AG04449 (cell line): Measurements from ENCODE around the gene FRAT2.
"Not testable (repeated sequence)": the region's sequence is repeated elsewhere in the genome, so short reads cannot be mapped to it uniquely, and the experiment has no call there.

Experiments used
- CTCF ChIA-PET: fragments of 350-600 bp; formaldehyde crosslinking; extraction: SDS; loops from one replicate; lab custom pipeline; 2021; ENCODE audit warnings: antibody characterized with exemption; lab: Yijun Ruan, JAX
- POLR2A ChIA-PET: fragments of 400-600, 350-600 bp; formaldehyde crosslinking; extraction: SDS; loops from one replicate; lab custom pipeline; 2020; ENCODE audit warnings: antibody characterized with exemption, inconsistent platforms; lab: Yijun Ruan, JAX
- DNase-seq: peaks from one replicate; pipeline ENCODE4 v3.0.0-alpha.2; 2010; ENCODE audit warnings: low read depth, low spot score
- H3K4me3 ChIP-seq: 2 replicates; pipeline ENCODE4 v1.5.1; 2011; ENCODE audit warnings: low read depth, mild to moderate bottlenecking, control low read depth, low read length
- TF ChIP-seq, protein P1 (sequence below): IDR thresholded peaks from one replicate; pipeline ENCODE4 v1.5.1; 2011; ENCODE audit warnings: mild to moderate bottlenecking, moderate library complexity, low read length, control low read depth, inconsistent platforms; ENCODE audit not compliant: insufficient read depth; ENCODE audit errors: missing control alignments

FRAT2 gene

DNA sequence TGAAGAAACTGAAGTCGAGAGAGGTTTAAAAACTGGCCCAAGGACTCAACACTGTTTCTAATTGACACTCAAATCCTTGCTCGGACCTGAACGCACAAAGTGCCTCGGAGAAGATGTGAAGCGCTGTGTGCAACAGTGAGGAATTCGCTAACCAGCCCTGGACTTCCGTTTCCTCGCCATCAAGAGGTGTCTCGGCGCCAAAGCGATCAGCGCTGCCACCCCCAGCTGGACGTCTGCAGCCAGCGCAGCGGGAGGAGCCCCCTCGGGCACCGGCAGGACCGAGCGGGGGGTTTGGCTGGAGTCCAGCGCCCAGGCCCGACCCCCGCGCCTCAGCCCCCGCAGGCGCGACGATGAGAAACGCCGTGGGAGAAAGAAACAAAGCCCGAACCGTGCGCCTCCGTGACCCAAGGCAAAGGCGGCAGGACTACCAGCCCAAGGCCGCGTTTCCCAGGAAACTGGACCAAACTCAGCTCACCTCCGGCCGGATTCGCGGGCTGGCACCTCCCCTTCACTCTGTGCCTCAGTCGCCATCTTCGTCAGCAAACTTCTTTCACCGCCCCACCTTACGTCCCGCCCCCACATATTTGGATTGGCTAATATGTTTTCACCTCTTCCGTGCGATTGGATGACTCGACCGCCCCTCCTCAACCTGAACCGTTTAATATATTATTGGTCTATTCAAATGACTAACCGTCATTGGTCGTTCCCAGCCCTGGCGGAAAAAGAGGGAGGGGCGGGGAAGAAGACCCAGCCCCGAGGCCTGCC is 42.2 kb downstream of the FRAT2 start, which contains the start of gene ARHGAP19:
Gene ARHGAP19 (minus strand): TSS at position 541 of the 765 bp plus-strand sequence. CDS start 10 bp downstream, at position 531.
- ChIA-PET CTCF (interaction anchor here (0.6 to 1.9 kb wide), 8 partner anchors 10 to 267 kb away, joined by 3 to 9 read pairs (median 3); no protein-coding TSS in a partner anchor), POLR2A (interaction anchor here (0.5 to 1.1 kb wide), 3 partner anchors 14 to 1687 kb away, joined by 3 read pairs; no protein-coding TSS in a partner anchor)
- TF ChIP-seq, protein P1, sequence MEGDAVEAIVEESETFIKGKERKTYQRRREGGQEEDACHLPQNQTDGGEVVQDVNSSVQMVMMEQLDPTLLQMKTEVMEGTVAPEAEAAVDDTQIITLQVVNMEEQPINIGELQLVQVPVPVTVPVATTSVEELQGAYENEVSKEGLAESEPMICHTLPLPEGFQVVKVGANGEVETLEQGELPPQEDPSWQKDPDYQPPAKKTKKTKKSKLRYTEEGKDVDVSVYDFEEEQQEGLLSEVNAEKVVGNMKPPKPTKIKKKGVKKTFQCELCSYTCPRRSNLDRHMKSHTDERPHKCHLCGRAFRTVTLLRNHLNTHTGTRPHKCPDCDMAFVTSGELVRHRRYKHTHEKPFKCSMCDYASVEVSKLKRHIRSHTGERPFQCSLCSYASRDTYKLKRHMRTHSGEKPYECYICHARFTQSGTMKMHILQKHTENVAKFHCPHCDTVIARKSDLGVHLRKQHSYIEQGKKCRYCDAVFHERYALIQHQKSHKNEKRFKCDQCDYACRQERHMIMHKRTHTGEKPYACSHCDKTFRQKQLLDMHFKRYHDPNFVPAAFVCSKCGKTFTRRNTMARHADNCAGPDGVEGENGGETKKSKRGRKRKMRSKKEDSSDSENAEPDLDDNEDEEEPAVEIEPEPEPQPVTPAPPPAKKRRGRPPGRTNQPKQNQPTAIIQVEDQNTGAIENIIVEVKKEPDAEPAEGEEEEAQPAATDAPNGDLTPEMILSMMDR = peak; percentile 36
- peak within 1 kb of the TSS; percentile 86 for H3K4me3 ChIP-seq
- DNase-seq = peak; percentile 82

GRCh38 chr10:97291357-97292096 is 43.0 kb downstream of the FRAT2 start:
- POLR2A ChIA-PET = interaction anchor here (0.5 to 1.1 kb wide), 3 partner anchors 13 to 1686 kb away, joined by 3 read pairs; no protein-coding TSS in a partner anchor
- DNase-seq = no peak

DNA sequence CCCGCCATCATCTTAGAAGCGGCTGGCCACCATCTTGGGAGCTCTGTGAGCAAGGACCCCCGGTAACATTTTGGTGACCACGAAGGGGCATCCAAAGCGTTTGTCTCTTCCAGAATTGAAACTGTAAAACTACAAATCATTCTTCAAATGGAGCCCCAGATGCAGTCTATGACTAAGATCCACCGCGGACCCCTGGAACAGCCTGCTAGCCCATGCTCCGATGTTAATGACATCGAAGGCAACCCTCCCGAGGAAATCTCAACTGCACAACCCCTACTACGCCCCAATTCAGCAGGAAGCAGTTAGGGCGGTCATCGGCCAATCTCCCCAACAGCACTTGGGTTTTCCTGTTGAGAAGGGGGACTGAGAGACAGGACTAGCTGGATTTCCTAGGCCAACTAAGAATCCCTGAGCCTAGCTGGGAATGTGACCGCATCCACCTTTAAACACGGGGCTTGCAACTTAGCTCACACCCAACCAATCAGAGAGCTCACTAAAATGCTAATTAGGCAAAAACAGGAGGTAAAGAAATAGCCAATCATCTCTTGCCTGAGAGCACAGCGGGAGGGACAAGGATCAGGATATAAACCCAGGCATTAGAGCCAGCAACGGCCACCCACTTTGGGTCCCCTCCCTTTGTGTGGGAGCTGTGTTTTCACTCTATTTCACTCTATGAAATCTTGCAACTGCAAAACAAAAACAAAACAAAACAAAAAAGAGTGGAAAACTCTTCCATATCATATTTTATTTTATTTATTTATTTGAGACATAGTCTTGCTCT is 43.8 kb downstream of the FRAT2 start:
- H3K4me3 ChIP-seq = peak overlapping the region; percentile 86
- DNase-seq, POLR2A ChIA-PET: not testable (repeated sequence)
- CTCF ChIA-PET = interaction anchor here (1.9 to 5.4 kb wide), 2 partner anchors 9 to 12 kb away, joined by 5 to 28 read pairs; no protein-coding TSS in a partner anchor

More at GRCh38 chr10:97291357-97292096, 43.0 kb downstream of the FRAT2 start:
- peak overlapping the region; percentile 86 for H3K4me3 ChIP-seq
- TF ChIP-seq, protein P1 = no peak
- CTCF ChIA-PET = interaction anchor here (0.6 to 5.4 kb wide), 8 partner anchors 9 to 266 kb away, joined by 3 to 28 read pairs (median 3); no protein-coding TSS in a partner anchor

DNA sequence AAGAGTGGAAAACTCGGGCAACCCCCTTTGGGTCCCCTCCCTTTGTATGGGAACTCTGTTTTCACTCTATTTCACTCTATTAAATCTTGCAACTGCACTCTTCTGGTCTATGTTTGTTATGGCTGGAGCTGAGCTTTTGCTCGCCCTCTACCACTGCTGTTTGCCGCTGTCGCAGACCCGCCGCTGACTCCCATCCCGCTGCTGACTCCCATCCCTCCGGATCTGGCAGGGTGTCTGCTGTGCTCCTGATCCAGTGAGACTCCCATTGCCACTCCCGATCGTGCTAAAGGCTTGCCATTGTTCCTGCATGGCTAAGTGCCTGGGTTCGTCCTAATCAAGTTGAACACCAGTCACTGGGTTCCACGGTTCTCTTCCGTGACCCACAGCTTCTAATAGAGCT is 44.5 kb downstream of the FRAT2 start:
- H3K4me3 ChIP-seq, POLR2A ChIA-PET, DNase-seq: not testable (repeated sequence)
- CTCF ChIA-PET = interaction anchor here (1.4 to 5.4 kb wide), 2 partner anchors 9 to 12 kb away, joined by 3 to 28 read pairs; no protein-coding TSS in a partner anchor
